ENCODE data around the gene PPP1R14D.

GRCh38 chr15:40768521-40769273 lies 59.8 kb downstream of the PPP1R14D start:
- TF ChIP-seq SUZ12 (IDR thresholded peaks at IDR 0.05; ENCODE audit: low read length) (no peak), ATF2 (IDR thresholded peaks at IDR 0.05; ENCODE audit: low read length) (no peak), CEBPB (IDR thresholded peaks at IDR 0.05; ENCODE audit: low read depth, low read length) (no peak), POLR2A (IDR thresholded peaks at IDR 0.05; ENCODE audit: control extremely low read depth in 1 of 2, low read depth in 2 of 2, low read length in 2 of 2) (no peak; a peak in 1 of 3 replicates), BRCA1 (IDR thresholded peaks at IDR 0.05; ENCODE audit: low read depth, low read length) (no peak), EP300 (IDR thresholded peaks at IDR 0.05; ENCODE audit: borderline replicate concordance in 1 of 2, low read depth in 2 of 2, low read length in 2 of 2) (no peak)
